Suprapubic skin (tissue), 4 donors: ENCODE data around the gene PITPNM3.
"Not testable (repeated sequence)": the region's sequence is repeated elsewhere in the genome, so short reads cannot be mapped to it uniquely, and the experiment has no call there.

Experiments used
- POLR2A ChIP-seq, 2 donors: fragments of 450-650 bp; IDR thresholded peaks; one replicate each; pipeline ENCODE4 v1.6.1; 2017; ENCODE audit warnings: antibody characterized with exemption in 2 of 2, mild to moderate bottlenecking in 2 of 2, moderate library complexity in 2 of 2
- POLR2AphosphoS5 ChIP-seq, 3 donors: sonication (generic); formaldehyde crosslinking; IDR thresholded peaks; one replicate each; pipeline ENCODE4 v1.6.1; 2017; ENCODE audit warnings: antibody characterized with exemption in 3 of 3
- TF ChIP-seq, protein P1 (sequence below), 2 donors: fragments of 200-600 bp in 1 of 2; fragments of 450-650 bp in 1 of 2; sonication (generic) in 1 of 2; IDR thresholded peaks; one replicate each; pipeline ENCODE4 v1.5.1; 2016 to 2019; ENCODE audit warnings: antibody characterized with exemption in 2 of 2, mild to moderate bottlenecking in 1 of 2, moderate library complexity in 1 of 2

DNA sequence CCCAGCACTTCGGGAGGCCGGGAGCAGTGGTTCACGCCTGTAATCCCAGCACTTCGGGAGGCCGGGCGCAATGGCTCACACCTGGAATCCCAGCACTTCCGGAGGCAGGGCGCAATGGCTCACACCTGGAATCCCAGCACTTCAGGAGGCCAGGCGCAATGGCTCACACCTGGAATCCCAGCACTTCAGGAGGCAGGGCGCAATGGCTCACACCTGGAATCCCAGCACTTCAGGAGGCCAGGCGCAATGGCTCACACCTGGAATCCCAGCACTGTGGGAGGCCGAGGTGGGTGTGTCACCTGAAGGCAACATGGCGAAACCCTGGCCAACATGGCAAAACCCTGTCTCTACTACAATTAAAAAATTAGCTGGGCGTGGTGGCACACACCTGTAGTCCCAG lies 37.0 kb upstream of the PITPNM3 start:
- TF ChIP-seq, protein P1, sequence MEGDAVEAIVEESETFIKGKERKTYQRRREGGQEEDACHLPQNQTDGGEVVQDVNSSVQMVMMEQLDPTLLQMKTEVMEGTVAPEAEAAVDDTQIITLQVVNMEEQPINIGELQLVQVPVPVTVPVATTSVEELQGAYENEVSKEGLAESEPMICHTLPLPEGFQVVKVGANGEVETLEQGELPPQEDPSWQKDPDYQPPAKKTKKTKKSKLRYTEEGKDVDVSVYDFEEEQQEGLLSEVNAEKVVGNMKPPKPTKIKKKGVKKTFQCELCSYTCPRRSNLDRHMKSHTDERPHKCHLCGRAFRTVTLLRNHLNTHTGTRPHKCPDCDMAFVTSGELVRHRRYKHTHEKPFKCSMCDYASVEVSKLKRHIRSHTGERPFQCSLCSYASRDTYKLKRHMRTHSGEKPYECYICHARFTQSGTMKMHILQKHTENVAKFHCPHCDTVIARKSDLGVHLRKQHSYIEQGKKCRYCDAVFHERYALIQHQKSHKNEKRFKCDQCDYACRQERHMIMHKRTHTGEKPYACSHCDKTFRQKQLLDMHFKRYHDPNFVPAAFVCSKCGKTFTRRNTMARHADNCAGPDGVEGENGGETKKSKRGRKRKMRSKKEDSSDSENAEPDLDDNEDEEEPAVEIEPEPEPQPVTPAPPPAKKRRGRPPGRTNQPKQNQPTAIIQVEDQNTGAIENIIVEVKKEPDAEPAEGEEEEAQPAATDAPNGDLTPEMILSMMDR (IDR thresholded peaks at IDR 0.05), result not testable (repeated sequence)
- TF ChIP-seq POLR2A, POLR2AphosphoS5 (IDR thresholded peaks at IDR 0.05): not testable (repeated sequence)
